ENCODE measurements around the gene MIOX.

The MIOX gene

DNA sequence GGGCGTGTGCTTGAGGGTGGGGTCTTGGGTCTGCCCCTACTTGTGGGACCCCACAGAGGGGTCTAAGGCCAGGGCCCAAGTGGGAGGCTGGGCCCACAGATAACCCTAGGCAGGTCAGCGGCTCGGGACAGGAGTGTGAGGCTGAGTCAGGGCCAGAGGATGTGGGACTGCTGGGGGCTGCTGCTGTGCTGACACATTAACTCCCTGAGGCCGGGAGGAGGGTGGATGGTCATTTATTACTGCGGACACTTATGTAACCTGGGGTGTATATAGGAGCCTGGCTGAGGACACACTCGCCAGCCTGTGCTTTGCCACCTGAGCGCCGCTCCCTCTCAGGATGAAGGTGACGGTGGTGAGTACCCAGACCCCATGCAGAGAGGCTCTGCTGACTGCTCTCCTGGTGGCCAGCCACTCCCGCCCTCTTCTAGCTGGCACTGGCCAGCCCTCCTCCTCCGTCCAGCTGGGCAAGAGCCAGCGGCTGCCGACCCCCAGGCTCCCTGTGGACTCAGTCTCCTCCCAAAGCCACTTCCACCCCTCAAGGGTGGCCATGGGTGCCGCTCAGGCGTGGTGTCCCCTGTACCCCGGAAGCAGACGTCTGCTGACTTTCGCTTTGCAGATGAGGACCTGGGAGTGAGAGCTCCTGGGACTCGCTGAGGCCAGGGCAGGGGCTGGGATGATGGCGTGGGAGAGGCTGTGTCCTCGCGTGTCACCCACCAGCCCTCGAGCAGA lies at the start of gene MIOX:
Gene MIOX, plus strand, starts transcription at position 299 of the 729 bp plus-strand sequence. Its CDS starts 39 bp downstream, at position 338.
- no peak for DNase-seq (ENCODE audit: low read depth in 2 of 2)

DNA sequence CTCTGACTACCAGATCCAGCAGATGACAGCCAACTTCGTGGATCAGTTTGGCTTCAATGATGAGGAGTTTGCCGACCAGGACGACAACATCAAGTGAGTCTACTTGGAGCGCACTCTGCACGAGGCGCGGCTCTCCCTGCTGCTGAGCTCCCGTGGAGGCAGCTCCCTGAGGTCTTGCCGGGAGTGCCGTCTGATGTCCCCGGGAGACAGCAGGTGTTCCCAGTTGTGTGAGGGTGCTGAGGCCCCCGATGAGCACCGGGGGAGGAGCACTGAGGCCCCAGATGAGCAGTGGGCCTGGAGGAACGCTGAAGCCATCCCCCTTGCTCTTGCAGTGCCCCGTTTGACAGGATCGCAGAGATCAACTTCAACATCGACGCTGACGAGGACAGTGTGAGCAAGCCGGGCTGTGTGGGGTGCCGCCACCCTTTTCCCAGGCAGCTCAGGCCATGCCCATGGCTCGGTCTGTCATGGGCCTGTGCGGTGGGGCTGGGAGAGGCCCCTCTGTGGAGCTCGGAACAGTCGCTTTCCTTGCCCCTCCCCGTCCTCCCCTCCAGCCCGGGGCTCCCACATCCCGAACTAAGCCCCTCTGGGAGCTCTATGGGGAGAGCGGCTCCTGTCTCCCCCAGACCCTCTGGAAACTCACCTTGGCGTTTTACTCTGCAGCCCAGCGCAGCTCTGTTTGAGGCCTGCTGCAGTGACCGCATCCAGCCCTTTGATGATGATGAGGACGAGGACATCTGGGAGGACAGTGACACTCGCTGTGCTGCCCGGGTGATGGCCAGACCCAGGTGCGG lies 49.0 kb upstream of the MIOX start:
- DNase-seq (ENCODE audit: low read depth in 2 of 2), result no peak

DNA sequence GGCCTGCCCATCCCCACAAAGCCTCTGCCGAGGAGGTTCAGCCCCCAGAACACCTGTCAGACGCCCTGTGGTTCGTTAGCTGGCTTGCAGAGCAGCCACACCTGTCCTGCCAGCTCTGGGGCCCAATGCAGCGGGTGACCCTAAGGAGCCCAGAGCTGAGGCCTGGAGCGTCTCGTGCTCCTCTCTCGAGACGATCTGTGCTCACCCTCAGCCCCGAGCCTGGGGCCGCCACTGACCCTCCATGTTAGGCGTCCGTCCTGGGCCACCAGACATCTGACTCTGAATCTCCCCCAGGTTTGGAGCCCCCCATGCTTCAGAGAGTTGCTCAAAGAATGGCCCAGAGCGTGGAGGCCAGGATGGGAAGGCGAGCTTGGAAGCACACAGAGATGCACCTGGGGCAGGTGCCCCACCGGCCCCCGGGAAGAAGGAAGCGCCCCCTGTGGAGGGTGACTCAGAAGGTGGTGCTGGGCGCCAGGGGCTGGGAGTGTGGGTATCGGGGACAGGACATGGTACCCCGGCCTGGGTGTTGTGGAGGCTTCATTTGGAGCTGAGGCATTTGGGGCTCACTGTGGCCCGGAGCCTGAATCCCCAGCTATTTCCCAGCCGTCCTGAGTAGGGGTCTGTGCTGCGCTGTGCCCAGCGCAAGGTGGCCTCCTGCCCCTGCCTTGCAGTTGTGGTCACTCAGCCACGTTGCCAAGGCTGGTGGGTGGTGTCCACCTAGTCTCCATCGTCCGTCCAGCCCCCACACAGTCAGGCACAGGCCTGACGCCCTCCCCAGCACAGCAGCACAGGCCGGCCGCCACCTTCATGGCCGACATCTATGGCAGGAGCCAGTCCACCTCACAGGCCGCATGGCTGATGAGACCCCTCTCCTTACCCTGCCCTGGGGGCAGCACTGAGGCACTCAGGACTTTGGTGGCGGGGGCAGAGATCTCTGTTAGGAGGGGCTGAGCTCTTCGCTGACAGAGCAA lies 48.1 kb upstream of the MIOX start:
- DNase-seq (ENCODE audit: low read depth in 2 of 2), result no peak

DNA sequence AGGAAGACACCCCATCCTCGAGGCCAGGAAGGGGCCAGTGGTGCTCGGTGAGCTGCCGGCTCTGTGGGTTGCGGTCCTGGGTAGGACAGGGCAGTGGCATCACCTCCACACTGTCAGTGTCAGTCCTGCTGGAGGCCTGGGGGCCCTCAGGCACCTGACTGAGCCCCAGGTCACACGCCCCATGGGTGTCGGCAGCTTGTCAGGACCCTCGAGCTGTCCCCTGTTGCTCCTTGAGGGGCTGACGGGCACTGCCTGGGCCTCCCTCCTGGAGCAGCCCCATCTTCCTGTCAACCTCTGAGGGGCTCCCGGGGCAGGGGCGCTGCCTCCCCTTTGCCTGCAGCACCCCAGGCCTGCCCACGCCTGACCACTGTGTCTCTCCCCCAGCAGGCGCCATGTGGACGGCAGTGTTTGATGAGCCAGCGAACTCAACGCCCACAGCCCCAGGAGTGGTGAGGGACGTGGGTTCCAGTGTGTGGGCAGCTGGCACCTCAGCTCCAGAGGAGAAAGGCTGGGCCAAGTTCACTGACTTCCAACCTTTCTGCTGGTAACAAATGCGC lies 47.3 kb upstream of the MIOX start:
- no peak for DNase-seq (ENCODE audit: low read depth in 2 of 2)

DNA sequence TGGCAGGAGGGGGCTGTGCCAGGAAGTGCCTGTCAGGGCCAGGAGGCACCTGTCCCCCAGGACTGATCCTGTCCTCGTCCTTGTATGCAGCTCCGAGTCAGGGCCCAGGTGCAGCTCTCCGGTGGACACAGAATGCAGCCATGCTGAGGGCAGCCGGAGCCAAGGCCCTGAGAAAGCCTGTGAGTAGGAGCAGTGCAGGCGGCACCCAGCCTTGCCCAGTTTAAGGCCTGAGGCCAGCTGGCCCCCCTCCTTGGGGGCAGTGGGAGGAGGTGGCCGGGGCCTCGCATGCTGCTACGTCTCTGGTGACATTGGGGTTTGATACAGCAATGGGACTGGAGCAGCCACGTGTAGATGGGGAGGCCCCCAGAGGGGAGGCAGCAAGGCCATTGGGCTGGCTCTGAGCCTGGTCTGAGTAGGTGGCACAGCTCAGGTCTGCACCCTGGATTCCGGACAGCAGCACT lies 46.8 kb upstream of the MIOX start:
- DNase-seq (ENCODE audit: low read depth in 2 of 2), result no peak

DNA sequence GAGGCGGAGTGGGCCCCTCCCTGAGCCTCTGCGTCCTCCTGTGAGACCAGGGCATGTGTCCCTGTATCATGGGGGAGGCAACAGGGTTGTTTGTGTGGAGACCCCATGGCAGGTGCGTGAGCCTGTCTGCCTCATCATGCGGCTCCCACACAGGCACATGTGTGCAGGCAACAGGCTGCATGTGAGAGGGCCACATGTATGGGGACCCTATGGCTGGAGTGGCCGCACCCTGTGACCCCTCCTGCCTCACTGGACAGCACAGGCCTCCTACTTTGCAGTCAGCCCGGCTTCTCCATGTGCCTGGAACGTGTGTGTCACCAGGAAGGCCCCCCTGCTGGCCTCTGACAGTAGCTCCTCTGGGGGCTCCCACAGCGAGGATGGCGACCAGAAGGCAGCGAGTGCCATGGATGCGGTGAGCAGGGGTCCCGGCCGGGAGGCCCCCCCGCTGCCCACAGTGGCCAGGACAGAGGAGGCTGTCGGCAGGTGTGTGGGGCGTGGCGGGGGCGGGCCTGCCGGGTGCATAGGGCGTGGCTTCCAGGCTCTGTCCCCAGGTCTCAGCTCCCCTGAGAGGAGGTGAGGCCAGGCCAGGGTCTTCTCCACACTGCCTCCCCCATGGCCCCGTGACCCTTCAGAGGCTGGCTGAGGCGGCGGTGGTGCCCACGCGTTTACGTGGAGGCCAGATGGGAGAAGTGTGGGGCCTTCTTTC lies 46.0 kb upstream of the MIOX start:
- DNase-seq (ENCODE audit: low read depth in 2 of 2), result no peak

DNA sequence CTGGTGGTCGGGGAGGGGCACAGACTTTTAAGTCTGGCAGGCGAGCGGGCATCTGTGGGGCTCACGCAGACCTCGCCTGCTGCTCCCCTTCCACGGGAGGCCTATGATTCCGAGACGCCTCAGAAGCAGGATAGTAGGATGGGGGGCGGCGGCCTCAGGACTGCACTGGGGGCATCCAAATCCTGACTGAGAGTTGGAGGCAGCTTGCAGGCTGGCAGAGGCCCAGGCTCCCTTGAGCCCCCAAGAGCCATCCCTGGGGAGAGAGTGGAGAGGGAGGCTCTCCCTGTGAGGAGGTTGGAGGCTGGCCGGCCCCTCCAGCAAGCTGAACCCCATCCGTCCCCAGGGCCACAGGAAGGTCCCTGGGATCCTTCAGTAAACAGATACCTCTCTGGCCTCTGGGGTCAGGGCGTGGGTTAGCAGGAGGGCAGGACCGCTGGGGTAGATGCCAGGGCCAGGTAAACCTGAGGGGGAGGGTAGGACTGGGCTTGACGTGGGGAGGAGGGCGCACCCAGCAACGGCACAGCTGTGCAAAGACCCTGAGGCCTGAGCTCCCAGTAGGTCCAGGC lies 45.1 kb upstream of the MIOX start:
- DNase-seq (ENCODE audit: low read depth in 2 of 2), result no peak

DNA sequence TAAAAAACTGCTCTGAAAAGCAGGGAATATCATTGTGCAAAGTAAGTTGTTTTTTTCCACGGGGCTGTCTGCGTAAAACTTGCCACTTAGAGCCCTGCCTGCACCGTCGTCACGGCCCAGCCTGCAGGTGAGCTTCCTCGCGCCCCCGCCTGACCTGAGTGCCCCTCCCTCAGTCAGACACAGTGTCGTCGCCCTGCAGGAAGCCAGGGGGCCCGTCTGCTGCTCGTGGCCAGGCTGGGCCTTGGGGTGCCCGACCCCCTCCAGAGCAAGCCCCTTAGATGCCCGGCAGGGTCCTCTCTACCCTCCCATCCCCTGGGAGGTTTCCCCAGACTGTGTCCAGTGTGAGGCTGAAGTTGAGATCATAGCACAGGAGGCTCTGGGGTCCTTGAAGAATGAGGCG lies 43.5 kb upstream of the MIOX start:
- DNase-seq (ENCODE audit: low read depth in 2 of 2), result no peak

DNA sequence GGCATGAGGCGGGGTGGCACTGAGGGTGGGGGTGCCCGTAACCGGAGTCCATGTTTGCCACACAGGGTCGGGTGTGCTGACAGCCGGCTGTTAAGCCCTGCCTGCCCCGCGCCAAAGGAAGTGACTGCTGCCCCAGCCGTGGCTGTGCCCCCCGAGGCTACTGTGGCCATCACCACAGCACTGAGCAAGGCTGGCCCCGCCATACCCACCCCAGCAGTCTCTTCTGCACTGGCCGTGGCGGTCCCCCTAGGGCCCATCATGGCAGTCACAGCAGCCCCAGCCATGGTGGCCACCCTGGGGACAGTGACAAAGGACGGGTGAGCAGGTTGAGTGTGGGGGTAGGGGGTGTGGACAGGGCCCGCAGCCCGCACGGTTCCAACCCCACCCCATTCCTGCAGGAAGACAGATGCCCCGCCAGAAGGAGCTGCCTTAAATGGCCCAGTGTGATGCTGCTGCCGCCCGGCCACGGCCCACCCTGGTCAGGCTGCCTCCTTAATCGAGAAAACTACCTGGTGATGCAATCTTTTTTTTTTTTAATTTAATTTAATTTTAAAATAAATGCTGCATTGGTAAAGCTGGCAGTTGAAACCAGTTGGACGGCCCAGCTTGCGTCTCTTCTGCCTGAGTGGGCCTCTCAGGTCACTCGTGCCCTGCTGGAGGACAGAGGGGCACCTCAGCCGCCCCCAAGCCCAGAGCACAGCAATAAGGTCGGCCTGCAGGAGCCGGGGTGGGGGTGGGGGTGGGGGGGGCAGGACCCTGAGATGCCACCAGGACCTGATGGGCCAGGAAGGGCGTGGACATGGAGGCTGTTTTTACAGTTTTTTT lies 42.6 kb upstream of the MIOX start:
- no peak for DNase-seq (ENCODE audit: low read depth in 2 of 2)

DNA sequence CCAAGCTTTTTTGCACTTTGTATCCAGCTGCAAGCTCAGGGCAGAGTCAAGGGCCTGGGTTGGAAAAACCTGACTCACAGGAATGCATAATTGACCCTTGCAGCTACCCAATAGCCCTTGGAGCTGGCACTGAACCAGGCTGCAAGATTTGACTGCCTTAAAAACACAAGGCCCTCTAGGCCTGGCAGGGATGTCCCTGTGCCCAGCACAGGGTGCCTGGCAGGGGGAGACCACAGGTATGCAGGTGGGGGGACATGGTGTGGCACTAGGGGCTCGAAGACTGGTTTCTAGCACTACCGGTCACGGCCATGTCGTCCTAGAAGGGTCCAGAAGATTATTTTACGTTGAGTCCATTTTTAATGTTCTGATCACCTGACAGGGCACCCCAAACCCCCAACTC lies 42.0 kb upstream of the MIOX start:
- DNase-seq (ENCODE audit: low read depth in 2 of 2), result no peak

DNA sequence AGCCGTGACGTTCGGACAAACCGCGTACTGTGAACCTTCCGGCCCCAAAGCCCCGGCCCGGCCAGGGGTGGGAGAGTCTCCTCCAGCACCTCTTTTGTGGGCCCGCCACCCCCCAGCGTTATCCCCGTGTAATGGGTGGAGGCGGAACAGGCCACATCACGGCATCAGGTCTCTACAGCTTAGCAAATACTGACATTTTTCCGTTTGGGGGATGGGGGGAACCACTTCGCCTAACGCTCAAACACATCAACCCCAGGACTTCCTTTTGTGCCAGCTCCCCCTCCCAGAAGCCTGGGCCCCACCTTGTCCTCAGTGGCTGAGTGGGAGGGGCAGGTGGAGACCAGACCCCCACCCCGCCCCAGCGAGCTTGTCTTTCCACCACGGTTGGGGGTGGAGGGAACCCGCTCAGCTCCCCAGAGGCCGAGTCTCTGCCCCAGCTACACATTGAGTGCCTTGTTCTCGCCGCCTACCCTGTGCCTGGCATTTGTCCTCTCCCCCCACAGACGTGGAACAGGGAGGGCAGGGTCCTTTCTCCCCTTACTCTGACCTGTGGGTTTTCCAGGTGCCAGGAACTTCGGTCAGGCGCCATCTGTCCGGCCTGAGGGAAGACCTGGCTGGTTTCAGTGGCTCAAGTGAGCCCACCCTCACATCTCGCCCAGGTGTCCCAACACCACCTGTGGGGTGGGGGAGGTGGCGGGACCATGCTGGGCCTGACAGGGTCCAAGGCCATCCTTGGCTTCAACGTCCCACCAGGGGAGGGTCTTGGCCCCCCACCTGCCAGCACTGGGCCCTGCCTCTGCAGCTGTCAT lies 41.4 kb upstream of the MIOX start:
- peak in 1 of 2 donors; percentile 28 for DNase-seq (ENCODE audit: low read depth in 2 of 2)

DNA sequence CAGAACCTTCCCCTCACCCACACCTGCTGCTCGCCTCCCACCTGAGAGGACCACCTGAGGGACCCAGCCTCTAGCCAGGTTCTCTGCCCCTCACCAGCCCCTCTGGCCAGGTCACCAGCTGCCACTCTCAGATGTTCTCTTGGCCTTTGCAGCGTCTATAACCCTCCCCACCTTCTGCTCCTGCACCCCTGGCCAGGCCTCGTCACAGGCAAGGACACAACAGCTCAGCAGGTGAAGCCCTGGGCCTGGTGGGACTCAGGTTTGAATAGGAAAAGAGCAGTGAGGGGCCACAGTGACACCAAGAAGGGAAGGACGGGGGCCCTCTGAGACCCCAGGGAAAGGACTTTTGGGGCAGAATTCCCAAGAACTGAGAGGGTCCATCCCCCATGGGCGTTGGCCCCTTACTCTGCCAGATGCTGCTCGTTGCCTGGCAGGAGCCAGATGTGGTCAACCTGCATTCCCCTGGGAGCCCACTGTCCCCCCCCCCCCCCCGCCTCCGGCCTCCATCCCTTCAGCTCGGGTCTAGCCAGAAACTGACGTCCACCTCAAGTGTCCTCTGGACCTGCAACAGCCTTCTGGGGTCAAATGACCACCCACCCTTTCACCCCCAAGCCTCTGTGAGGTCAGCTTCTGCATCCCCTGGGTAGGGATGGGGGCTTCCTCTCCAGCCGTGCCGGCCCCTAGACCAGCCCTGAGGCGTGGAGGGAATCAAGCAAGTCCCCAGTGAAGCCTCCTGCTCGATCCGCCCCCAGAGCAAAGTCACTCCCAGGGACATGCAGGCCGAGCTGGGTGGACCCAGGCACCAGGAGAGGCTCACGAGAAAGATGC lies 40.6 kb upstream of the MIOX start:
- no peak for DNase-seq (ENCODE audit: low read depth in 2 of 2)

DNA sequence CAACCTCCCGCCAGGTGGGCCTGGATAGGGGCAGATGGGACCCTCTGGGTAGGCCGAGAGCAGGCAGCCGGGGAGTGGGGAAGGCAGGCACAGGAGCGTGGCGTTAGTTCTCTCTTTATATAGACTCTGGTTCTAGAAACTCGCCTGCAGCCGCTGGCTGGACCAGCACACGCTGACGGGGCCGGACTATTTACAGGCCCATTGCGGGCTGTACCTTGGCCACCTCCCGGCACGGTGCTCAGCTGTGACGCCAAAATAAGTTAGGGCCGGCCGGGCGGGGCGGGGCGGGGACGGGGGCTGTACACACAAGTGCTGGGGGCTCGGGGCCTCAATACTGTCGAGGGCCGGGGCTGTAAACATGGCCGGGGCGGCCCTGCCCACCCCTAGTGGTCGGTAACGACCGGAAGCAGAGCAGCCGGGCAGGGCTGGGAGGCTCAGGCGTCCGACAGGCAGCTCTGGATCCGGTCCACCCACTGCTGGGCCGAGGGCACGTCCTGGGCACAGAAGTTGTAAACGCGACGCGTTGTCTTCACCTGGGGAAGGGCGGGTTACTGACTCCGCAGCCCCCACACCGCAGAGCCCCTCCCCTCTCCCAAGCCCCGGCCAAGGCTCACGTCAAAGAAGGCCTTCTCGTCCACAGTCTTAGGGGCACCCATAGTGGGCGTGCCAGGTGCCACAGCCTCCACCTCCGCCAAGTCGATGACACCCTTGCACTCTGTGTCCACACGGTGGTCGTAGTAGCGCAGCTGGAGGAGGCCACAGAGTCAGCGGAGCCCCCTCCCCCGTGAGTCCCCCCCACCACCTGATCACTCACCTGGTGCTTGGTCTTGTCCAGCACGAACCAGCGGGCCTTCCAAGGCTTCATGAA lies 39.7 kb upstream of the MIOX start:
- DNase-seq (ENCODE audit: low read depth in 2 of 2), result no peak

DNA sequence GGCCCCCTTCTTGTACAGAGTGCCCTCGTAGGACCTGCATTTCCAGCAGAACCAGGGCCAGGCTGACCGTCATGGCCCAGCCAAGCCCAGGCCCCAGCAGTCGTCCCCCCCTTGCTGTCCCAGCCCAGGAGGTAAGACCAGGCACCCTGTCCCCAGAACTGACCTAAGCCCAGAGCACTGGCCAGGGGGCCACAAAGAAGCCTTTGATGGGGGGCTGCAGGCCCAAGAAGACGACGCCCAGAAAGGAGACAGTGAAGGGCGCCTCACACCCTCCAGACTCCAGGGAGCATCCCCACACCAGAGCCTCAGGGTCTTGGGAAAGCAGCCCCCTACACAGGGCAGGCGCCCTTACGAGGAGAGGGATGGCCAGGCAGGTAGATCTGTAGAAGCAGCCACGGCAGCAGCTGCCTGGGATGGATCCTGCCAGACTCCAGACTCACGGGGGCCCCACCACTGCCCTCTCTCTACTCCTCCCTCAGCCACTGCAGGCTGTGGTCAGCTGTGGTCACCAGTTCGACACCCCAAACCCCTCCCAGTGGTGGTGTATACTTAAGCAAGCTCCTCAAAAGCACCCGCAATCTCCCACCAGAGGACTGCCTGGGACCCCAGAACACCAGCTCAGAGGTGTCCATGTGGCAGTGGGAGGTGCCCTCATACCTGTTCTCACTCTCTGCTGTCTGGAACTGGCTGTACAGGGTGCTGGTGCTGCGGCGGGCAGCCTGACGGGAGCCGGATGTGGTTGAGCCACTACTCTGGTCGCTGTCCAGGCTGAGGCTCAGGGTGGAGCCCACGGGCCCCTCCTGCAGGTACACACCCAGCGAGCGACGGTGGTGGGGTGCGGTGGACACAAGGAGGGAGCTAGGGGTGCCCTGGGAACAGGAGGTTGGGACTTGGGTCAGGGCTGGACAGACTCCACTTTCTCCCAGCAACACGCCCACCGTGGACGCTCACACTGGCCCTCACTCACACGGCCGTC lies 38.8 kb upstream of the MIOX start:
- DNase-seq (ENCODE audit: low read depth in 2 of 2), result no peak

DNA sequence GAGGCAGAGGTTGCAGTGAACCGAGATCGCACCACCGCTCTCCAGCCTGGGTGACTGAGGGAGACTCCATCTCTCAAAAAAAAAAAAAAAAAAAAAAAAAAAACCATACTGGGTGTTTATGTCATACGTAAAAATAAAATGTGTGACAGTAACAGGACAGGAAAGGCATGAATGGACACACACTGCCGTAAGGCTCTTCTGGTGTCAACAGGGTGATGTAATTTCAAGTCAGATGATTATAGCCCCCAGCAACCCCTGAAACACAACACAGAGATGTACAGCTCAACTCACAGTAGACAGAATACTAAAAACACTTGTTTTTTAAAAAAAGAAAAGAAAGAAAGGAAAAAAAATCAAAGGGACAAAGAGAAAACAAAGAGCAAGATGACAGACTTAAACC lies 34.0 kb upstream of the MIOX start:
- no peak for DNase-seq (ENCODE audit: low read depth in 2 of 2)

DNA sequence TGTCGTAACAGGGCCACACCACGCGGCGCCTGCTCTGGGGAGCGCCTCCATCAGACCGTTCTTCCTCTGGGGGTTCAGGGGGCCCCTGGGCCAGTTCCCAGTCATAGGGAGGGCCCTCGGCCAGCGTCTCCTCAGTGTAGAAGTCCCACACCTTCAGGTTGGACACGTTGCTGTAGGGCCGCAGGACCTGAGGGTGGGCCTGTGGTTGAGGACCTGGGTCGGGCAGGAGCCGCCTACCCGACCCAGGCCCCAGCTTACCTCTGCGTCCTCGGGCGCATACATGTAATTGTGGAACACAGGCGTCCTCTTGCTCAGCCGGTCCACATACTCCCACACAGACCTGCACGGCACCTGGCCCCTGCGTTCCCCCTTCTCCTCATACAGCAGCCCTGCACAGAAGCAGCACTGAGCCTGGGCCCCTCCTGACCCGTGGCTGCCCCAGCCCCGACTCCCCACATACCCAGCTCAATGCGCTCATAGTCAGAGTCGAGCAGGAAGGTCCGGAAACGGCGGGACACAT lies 32.0 kb upstream of the MIOX start:
- no peak for DNase-seq (ENCODE audit: low read depth in 2 of 2)
